Kidney (tissue), 14 donors: ENCODE data around the gene ADGRA1. TPM values are rescaled to one million over a fixed set of nuclear protein-coding genes. Genes with fewer than 3 reads are reported as not detected.

Source experiments
- DNase-seq, 5 donors: peaks; one replicate each; pipeline ENCODE4 v3.0.0-alpha.2; 2013 to 2020
- FAIRE-seq: peaks from 2 replicates; lab custom pipeline; 2012; peaks lifted over from hg19 to GRCh38; lab: Jason Lieb, UNC
- H3K27ac ChIP-seq, 2 donors: one replicate each; pipeline ENCODE4 v1.7.0; 2013; ENCODE audit warnings: low read depth in 2 of 2, low read length in 2 of 2, inconsistent platforms in 1 of 2
- H3K27me3 ChIP-seq: one replicate; pipeline ENCODE4 v1.7.1; 2013; ENCODE audit warnings: low read length, inconsistent platforms; ENCODE audit not compliant: control insufficient read depth, insufficient read depth
- H3K36me3 ChIP-seq, 3 donors: one replicate each; pipeline versions ENCODE4 v1.7.0 to v1.7.1; 2013; ENCODE audit warnings: low read length in 3 of 3, control low read depth in 1 of 3, inconsistent platforms in 1 of 3; ENCODE audit not compliant: insufficient read depth in 3 of 3, control insufficient read depth in 2 of 3
- H3K4me1 ChIP-seq, 3 donors: one replicate each; pipeline versions ENCODE4 v1.7.0 to v1.7.1; 2013; ENCODE audit warnings: low read length in 3 of 3, inconsistent platforms in 1 of 3, low read depth in 1 of 3; ENCODE audit not compliant: control insufficient read depth in 2 of 3, insufficient read depth in 2 of 3
- H3K4me3 ChIP-seq, 3 donors: one replicate each; pipeline versions ENCODE4 v1.7.0 to v1.8.1; 2013; ENCODE audit warnings: low read length in 3 of 3, control low read depth in 1 of 3, inconsistent platforms in 1 of 3
- H3K9ac ChIP-seq, 3 donors: one replicate each; pipeline versions ENCODE4 v1.7.0 to v1.7.1; 2013; ENCODE audit warnings: low read length in 3 of 3, control low read depth in 1 of 3, inconsistent platforms in 1 of 3
- H3K9me3 ChIP-seq, 3 donors: one replicate each; pipeline versions ENCODE4 v1.7.0 to v1.7.1; 2013; ENCODE audit warnings: low read length in 3 of 3, control low read depth in 1 of 3, inconsistent platforms in 1 of 3; ENCODE audit not compliant: control insufficient read depth in 2 of 3, insufficient read depth in 1 of 3
- CTCF ChIP-seq: IDR thresholded peaks from 3 replicates; pipeline ENCODE4 v1.5.1; 2012; ENCODE audit warnings: mild to moderate bottlenecking, moderate library complexity, borderline replicate concordance; ENCODE audit not compliant: insufficient read depth; ENCODE audit errors: extremely low read depth
- intact Hi-C: fragments of 100-400 bp; cut with DNase I; formaldehyde crosslinking; loops from one replicate; pipeline ENCODE4 v1.11.1; 2022
- polyA plus RNA-seq: library from polyadenylated mRNA; stranded (reverse); fragments of 350-450 nt; fragmentation: Illumina TruSeq; extraction: RNeasy Lipid Tissue Mini Kit (QIAGEN cat#74804); gene quantifications from one replicate; pipeline ENCODE4 v1.2.3, GENCODE V29; 2014; ENCODE audit warnings: low read depth, low replicate concordance; ENCODE audit not compliant: insufficient read depth
- total RNA-seq: library from RNA; stranded (reverse); fragmentation: NEBNext Ultra II Directional; extraction: Animal tissue kit (Norgen Biotek cat#: 25700); gene quantifications from one replicate; pipeline ENCODE4 v1.2.1, GENCODE V29; 2021
- donor health status: control.
- donor health status: control.
- donor health status: control.
- donor health status: control.
- donor health status: control.
- donor health status: DM: yes; HTN: yes; CAD: no.
- donor health status: Normal renal cell carcinoma (clear cell type).

ADGRA1 gene
- total and polyA plus RNA-seq, 2 donors from 2014 or later = 0.91 to 1.1 TPM

DNA sequence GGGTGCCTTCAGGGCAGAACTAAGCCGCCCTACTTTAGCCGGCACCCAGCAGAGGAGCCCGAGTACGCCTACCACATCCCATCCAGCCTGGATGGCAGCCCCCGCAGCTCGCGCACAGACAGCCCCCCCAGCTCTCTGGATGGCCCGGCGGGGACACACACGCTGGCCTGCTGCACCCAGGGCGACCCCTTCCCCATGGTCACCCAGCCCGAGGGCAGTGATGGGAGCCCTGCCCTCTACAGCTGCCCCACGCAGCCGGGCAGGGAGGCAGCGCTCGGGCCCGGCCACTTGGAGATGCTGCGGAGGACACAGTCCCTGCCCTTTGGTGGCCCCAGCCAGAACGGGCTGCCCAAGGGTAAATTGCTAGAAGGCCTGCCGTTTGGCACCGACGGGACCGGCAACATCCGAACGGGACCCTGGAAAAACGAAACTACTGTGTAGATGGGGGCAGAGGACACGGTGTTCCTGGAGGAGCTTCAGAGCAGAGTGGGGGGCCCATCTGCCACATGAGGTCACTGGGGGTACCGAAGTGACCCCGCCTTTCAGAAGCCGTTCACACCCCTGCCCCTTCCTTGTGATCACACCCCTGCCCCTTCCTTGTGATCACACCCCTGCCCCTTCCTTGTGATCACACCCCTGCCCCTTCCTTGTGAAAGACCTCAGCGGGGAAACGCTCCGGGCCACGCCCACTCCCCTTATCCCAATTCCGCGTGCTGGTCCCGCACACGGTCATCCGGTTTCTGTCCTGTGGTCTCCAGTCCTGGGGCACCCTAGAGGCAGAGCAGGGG, 41.5 kb downstream of the ADGRA1 start:
- Histone ChIP-seq H3K27ac (no peak overlapping the region), H3K27me3 (no peaks in the 10 kb centered on the region), H3K4me1 (no peaks in the 10 kb centered on the region), H3K9ac (no peak overlapping the region), H3K4me3 (no peak overlapping the region), H3K9me3 (no peaks in the 10 kb centered on the region), H3K36me3 (no peaks in the 10 kb centered on the region)
- no peak for TF ChIP-seq CTCF
- no peak for FAIRE-seq
- intact Hi-C loops = no loop called here
- peak in 2 of 5 donors; percentile 37 to 64 for DNase-seq

DNA sequence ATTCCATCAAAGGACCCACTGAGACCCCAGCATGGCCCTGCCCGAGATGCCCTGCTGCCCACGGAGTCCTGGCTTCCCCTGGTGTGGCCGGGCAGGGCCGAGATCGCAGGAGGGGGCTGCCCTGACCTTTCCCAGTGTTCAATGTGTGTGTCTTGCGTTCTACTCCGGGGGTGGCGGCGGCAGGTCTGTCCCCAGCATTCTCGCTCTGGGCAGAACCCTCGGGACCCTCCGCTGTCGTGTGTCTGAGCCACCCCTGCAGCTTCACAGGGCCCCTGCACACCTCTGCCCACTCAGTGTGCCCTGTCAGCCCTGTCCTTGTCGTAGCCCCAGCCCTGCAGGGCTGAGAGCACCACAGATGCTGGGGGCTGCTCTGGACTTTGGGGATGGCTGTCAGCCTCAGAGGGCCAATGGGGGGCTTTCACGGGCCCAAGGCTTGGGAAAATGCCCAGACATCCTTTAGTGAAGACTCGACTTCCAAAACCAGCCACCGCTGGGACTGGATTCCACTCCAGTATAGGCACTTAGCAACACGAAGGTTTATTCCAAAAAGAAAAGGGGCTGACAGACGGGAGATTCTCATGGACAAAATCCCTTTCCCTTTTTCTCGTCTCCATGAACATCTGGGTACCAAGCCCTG, 42.3 kb downstream of the ADGRA1 start:
- Histone ChIP-seq H3K9ac (no peak overlapping the region), H3K27me3 (no peaks in the 10 kb centered on the region), H3K27ac (no peak overlapping the region), H3K9me3 (no peaks in the 10 kb centered on the region), H3K4me1 (no peaks in the 10 kb centered on the region), H3K36me3 (no peaks in the 10 kb centered on the region), H3K4me3 (no peak overlapping the region)
- TF ChIP-seq CTCF = no peak
- intact Hi-C loops = no loop called here
- FAIRE-seq (no peak), DNase-seq (peak in 2 of 5 donors; percentile 44 to 67)

GRCh38 chr10:133130602-133131001, 42.9 kb downstream of the ADGRA1 start:
- no peak for TF ChIP-seq CTCF
- H3K27me3 ChIP-seq = no peaks in the 10 kb centered on the region
- peak overlapping the region in 1 of 3 donors; percentile 4 for H3K4me3 ChIP-seq
- DNase-seq (no peak), FAIRE-seq (no peak)
- H3K9ac ChIP-seq = no peak overlapping the region
- H3K9me3 ChIP-seq = no peaks in the 10 kb centered on the region
- intact Hi-C loops = no loop called here
- no peaks in the 10 kb centered on the region for H3K36me3 ChIP-seq
- H3K4me1 ChIP-seq = no peaks in the 10 kb centered on the region
- H3K27ac ChIP-seq = no peak overlapping the region
